ENCODE measurements around the gene SLC9A9. TPM values are rescaled to one million over a fixed set of nuclear protein-coding genes. Genes with fewer than 3 reads are reported as not detected.

Gene SLC9A9
- total RNA-seq, 2 donors from 2014 or later, result 29.6 to 60.1 TPM

DNA sequence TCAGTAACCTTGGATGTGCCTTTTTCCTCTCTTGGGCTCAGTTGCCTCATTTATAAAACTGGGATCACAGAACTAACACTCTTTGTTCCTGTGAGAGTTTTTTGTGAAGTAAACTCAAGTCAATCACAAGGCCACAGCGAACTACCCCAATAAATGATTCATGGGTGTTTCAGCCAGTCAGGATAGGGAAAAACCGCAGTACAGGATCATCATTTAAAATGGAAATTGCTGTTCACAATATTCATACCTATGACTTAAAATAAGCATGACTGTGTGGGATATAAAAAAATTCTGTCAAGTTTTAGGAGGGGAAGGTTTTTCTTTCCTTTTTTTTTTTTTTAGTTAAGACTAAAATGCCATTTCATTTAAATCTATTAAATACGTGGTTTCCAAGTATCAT, 490.6 kb downstream of the SLC9A9 start:
- TF ChIP-seq, protein P1, sequence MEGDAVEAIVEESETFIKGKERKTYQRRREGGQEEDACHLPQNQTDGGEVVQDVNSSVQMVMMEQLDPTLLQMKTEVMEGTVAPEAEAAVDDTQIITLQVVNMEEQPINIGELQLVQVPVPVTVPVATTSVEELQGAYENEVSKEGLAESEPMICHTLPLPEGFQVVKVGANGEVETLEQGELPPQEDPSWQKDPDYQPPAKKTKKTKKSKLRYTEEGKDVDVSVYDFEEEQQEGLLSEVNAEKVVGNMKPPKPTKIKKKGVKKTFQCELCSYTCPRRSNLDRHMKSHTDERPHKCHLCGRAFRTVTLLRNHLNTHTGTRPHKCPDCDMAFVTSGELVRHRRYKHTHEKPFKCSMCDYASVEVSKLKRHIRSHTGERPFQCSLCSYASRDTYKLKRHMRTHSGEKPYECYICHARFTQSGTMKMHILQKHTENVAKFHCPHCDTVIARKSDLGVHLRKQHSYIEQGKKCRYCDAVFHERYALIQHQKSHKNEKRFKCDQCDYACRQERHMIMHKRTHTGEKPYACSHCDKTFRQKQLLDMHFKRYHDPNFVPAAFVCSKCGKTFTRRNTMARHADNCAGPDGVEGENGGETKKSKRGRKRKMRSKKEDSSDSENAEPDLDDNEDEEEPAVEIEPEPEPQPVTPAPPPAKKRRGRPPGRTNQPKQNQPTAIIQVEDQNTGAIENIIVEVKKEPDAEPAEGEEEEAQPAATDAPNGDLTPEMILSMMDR (IDR thresholded peaks at IDR 0.05), result no peak
- no peaks in the 10 kb centered on the region for H3K36me3 ChIP-seq
- ATAC-seq (ENCODE audit: insufficient number of reproducible peaks, low FRiP score, low read depth), result no peak
- no peaks in the 10 kb centered on the region for H3K9me3 ChIP-seq
- H3K4me1 ChIP-seq (ENCODE audit: control insufficient read depth in 1 of 2, low read depth in 2 of 2), result no peaks in the 10 kb centered on the region
- H3K27me3 ChIP-seq (replicated peaks; ENCODE audit: insufficient read depth), result no peaks in the 10 kb centered on the region
- no peak overlapping the region for H3K27ac ChIP-seq
- H3K4me3 ChIP-seq, result no peak overlapping the region
- no peak for DNase-seq (ENCODE audit: low spot score)

DNA sequence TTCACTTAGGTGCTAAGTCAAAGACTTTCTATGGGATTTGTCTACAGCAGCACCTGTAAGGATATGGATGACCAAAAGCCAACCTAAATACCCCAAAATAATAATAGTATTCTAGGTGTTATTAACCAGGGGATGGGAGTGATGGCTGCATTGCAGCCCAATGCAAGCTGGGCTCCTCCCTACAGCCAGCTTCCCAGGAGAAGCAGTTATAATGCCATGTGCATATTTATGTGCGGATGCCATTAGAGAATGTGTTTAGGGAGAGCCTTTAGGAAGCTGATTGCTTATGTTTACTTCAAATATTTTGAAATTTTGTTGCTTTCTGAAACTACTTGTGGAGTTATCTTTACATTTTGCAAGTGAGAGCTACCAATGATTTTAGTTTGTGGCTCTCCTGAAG, 491.4 kb downstream of the SLC9A9 start:
- TF ChIP-seq, protein P1 (IDR thresholded peaks at IDR 0.05), result no peak
- no peaks in the 10 kb centered on the region for H3K27me3 ChIP-seq (replicated peaks; ENCODE audit: insufficient read depth)
- H3K27ac ChIP-seq, result no peak overlapping the region
- H3K36me3 ChIP-seq, result no peaks in the 10 kb centered on the region
- DNase-seq (ENCODE audit: low spot score) (no peak), ATAC-seq (ENCODE audit: insufficient number of reproducible peaks, low FRiP score, low read depth) (no peak)
- H3K4me1 ChIP-seq (ENCODE audit: control insufficient read depth in 1 of 2, low read depth in 2 of 2), result no peaks in the 10 kb centered on the region
- H3K4me3 ChIP-seq, result no peak overlapping the region
- no peaks in the 10 kb centered on the region for H3K9me3 ChIP-seq

DNA sequence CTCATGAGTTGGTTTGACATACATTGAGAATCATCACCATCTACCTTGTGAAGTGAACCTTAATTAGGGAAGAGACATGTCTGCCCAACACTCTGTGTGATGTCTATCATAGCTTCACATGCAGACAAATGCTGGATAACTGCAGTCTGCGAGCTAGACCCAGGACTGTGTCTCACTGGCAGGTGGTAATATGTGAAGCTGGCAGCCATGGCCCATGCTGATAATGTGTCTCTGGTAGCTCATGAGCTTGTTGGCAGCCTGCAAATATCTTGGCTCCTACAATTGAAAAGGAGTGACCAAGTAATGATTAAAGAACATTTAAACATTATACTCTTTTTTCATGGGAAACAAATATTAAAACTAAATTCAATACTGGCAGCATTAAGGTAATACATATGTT, 493.9 kb downstream of the SLC9A9 start:
- H3K4me3 ChIP-seq, result no peak overlapping the region
- no peak for ATAC-seq (ENCODE audit: insufficient number of reproducible peaks, low FRiP score, low read depth)

DNA sequence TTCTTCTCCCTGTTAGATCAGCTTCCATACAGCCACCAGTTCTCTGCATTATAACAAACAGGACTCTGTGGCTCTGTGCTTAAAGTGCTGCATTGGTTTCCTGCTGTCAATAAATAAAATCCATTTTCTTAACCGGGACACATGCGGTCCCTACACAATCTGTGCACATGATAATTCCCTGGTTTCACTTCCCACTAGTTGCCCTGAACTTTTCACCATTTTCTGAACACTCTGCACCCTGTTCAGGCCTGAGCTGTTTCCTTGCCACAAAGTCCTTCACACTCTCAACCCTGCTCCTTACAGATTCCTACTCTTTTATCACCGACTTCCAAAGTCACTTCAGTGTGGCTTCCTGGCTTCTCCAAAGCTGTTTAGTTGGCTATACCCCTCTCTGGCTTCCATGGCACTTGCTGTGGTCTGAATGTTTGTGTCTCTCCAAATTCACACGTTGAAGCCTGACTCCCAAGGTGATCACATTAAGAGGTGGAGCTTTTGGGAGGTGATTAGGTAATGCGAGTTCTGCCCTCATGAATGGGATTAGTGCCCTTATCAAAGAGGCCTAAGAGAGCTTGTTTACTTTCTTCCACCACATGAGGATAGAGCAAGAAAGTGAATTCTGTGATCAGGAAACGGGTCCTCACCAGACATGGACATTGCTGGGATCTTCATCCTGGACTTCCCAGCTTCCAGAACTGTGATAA, 495.3 kb downstream of the SLC9A9 start:
- H3K4me1 ChIP-seq (ENCODE audit: control insufficient read depth in 1 of 2, low read depth in 2 of 2), result no peaks in the 10 kb centered on the region
- no peaks in the 10 kb centered on the region for H3K36me3 ChIP-seq
- TF ChIP-seq, protein P1 (IDR thresholded peaks at IDR 0.05), result no peak
- ATAC-seq (ENCODE audit: insufficient number of reproducible peaks, low FRiP score, low read depth), result no peak
- DNase-seq (ENCODE audit: low spot score), result no peak
- no peaks in the 10 kb centered on the region for H3K27me3 ChIP-seq (replicated peaks; ENCODE audit: insufficient read depth)
- H3K27ac ChIP-seq, result no peak overlapping the region
- no peak overlapping the region for H3K4me3 ChIP-seq
- no peaks in the 10 kb centered on the region for H3K9me3 ChIP-seq

More for the DNA sequence above, 493.9 kb downstream of the SLC9A9 start:
- H3K4me1 ChIP-seq (ENCODE audit: control insufficient read depth in 1 of 2, low read depth in 2 of 2), result no peaks in the 10 kb centered on the region
- no peak for DNase-seq (ENCODE audit: low spot score)
- TF ChIP-seq, protein P1 (IDR thresholded peaks at IDR 0.05), result no peak
- no peaks in the 10 kb centered on the region for H3K36me3 ChIP-seq
- no peak overlapping the region for H3K27ac ChIP-seq
- H3K27me3 ChIP-seq (replicated peaks; ENCODE audit: insufficient read depth), result no peaks in the 10 kb centered on the region
- H3K9me3 ChIP-seq, result no peaks in the 10 kb centered on the region

DNA sequence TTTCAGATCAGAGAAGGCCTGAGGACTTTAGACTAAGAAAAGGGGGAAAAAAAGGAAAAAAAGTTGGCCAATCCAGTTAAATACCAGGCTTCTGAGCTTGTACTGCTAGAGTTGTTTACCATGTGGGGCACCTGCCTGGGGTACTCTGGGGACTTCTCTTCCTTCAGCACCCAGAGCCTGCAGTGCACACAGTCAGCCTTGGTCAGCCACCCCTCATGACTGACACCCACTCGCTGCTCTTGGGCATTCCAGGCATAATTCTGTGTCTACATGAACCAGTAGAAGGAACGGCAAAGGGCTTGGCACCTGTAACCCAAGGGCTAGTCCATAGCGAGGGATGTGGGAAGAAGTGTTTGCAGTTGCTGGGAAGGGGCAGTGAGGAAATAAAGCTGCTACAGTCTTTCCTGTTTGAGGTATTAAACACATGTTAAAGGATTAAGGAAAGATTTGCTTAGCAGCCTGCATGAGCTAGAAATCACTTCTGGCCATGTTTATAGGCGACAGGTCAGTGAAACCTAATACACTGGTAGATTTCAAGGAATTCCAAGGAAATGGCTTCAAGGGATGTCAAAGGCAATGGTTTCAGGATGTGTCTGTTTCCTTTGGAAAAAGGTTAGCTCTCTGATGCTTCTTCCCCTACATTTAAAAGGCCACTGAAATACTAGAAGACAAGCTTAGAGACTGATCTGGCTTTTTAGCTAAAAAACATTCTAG, 496.2 kb downstream of the SLC9A9 start:
- no peaks in the 10 kb centered on the region for H3K36me3 ChIP-seq
- ATAC-seq (ENCODE audit: insufficient number of reproducible peaks, low FRiP score, low read depth), result no peak
- no peak for DNase-seq (ENCODE audit: low spot score)
- TF ChIP-seq, protein P1 (IDR thresholded peaks at IDR 0.05), result no peak
- H3K27me3 ChIP-seq (replicated peaks; ENCODE audit: insufficient read depth), result no peaks in the 10 kb centered on the region
- H3K4me1 ChIP-seq (ENCODE audit: control insufficient read depth in 1 of 2, low read depth in 2 of 2), result no peaks in the 10 kb centered on the region
- H3K9me3 ChIP-seq, result no peaks in the 10 kb centered on the region
- no peak overlapping the region for H3K4me3 ChIP-seq
- H3K27ac ChIP-seq, result no peak overlapping the region
